HG03521 (cell line): ENCODE measurements around the gene KMT2D.

Experiments used
- ATAC-seq: cut with Tn5 transposase; IDR thresholded peaks from one replicate; pipeline ENCODE4 v1.9.1; 2021; ENCODE audit warnings: mild to moderate bottlenecking, moderate library complexity; ENCODE audit not compliant: unreplicated experiment

KMT2D gene

DNA sequence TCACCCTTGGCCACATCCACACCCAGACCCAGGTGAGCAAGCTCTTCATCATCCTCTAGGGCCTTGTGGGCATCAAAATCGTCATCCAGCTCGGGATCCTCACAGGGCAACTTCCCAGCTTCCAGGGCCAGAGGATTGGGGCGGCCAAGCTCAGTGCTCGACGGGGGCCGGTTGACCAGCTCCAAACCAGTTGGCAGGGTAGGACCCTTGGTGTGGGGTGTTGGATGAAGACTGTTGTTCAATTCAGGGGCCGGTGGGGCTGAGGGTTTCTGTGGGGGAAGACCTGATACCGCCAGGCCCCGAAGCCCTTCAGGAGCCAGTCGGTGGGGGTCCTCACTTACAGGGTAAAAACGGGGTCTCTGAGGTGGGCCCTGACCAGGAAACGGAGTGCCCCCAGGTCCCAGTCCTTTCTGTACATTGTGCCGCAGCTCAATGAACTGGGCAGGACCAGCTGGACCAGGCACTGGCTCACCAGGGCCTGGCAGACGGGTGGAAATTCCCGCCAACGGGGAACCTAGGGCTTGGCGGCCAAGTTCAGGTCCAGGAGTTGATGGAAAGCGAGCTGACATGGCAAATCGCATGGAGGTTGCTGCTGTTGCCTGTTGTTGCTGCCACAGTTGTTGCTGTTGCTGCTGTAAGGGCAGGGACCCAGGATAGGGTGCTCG lies 22.2 kb downstream of the KMT2D start:
- ATAC-seq: no peak

- ATAC-seq: no peak
These were observed 22.7 kb downstream of the KMT2D start for GRCh38 chr12:49037947-49038237.

- no peak for ATAC-seq
These were observed 23.3 kb downstream of the KMT2D start for GRCh38 chr12:49037111-49037946.

DNA sequence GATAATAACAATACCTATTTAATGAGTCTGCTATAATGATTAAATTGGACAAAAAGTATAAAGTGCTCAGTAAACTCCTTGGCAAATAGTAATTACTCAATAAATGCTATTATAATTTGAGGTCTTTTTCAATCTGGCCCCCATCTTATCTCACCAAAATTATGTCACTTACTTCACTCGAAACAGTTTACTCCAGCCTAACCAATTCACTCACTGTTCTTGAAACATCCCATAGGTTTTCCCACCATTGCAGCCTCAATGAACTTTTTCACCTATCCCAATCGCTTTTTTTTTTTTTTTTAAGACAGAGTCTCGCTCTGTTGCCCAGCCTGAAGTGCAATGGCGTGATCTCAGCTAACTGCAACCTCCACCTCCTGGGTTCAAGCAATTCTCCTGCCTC lies 24.6 kb downstream of the KMT2D start:
- no peak for ATAC-seq

DNA sequence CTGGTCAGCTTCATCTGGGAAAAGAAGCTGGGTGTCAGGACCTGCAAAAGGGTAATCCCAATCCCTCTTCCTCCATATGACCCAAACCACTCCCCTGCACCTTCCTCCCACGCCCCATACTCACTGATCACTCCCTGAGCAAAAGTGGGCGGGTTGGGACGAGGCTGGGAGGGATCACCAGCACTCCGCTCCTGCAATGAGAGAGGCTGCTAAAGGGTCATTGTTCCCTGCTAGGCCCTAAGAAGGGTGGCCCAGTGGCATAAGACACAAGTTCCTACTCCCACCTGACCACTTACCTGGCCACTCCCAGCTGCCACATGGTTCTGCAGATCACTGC lies 26.3 kb downstream of the KMT2D start:
- no peak for ATAC-seq

DNA sequence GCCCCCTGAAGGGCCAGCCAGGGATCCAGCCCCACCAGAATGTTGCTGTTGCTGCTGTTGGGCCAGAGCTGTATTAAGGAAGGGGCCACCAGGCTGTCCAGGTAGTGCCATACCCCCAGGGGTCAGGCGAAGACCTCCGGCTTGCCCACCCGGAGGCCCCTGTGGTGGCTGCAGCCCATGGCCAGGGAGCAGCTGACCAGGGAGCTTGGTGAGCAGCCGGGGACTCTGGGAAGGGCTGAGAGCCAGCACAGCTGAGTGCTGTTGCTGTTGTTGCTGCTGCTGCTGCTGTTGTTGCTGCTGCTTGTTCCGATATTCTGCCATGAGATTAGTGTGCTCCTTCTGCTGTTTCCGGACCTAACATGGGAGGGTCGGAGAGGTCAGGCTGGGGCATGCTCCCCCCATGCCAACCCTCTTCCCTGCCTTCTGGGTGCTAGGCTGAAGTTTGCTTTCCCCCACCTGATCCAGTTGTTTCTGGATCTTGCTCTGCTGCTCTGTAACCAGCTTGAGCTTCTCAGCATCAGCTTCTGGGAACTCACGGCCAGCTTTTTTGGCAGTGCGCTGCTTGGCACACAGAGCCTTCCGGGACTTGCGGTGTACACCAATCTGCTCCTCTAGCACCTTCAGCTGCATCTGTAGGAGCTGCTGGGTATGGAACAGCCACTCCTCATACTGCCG lies 26.8 kb downstream of the KMT2D start:
- no peak for ATAC-seq

DNA sequence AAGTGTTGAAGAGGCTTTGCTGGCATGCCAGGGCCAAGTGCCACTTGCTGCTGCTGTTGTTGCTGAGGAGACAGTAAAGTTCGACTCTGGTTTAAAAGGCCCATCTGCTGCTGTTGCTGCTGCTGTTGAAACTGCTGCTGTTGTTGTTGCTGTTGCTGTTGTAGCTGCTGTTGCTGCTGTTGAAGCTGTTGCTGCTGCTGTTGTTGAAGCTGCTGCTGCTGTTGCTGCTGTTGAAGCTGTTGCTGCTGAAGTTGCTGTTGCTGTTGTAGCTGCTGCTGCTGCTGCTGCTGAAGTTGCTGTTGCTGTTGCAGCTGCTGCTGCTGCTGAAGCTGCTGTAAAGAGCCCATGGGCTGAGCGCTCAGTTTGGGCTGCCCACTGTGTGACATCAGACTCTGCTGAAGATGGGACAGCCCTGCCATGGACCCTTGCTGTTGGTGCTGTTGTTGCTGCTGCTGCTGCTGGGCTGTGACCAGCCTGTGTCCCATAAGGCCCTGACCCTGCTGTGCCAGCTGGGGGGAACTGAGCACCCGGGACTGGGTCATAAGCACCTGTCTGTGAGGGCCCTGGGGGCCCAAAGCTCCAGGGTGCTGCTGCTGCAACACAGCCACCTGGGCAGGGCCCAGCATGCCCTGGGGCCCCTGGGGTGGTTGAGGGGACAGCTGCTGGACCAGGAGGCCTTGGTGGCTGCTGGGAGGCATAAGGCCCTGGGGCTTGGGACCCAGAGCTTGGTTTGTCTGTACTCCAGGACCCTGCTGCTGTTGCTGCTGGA lies 27.7 kb downstream of the KMT2D start:
- ATAC-seq: no peak

- ATAC-seq: no peak
These were observed 28.3 kb downstream of the KMT2D start for GRCh38 chr12:49032276-49032675.

GRCh38 chr12:49031573-49032161 lies 28.9 kb downstream of the KMT2D start:
- no peak for ATAC-seq

DNA sequence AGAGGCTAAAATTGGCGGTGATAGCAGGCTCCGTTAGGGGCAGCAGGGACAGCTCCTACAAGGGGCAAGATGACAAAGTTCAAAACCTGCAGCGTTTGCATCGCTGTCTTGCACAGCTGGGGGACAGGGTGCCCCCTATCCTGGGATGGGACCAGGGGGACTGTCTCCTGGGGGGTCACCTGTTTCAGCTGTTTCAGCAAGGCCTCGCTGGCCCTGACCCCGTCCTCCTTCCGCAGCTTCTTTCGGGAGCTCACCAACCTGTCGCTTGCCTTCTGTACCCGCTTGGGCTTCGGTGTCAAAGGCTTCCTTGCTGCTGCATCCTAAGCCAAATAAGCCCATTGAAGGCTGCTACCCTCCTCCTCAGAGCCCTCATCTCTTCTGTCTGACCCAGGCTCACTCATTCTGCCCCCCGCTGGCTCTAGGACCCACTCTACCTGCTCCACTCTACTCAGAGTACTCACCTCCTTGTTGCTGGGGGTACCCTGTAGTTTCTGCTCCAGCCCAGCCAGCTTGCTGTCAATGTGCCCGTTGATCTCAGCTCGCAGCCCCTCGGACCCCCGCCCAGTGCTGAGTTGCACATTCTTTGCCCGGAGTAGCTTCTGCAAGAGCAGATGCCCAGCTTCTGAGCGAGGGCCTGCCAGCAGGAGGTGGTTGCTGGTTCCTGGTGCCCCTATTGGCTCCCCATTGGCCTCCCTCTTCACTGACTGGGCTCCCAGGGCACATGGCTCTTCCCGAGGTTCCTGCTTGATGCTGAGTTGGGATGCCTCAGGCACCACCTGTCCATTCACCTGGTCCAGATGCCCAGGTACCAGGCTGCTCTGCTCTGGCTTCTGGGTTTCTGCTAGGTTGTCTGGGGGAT lies 29.7 kb downstream of the KMT2D start:
- ATAC-seq: no peak

DNA sequence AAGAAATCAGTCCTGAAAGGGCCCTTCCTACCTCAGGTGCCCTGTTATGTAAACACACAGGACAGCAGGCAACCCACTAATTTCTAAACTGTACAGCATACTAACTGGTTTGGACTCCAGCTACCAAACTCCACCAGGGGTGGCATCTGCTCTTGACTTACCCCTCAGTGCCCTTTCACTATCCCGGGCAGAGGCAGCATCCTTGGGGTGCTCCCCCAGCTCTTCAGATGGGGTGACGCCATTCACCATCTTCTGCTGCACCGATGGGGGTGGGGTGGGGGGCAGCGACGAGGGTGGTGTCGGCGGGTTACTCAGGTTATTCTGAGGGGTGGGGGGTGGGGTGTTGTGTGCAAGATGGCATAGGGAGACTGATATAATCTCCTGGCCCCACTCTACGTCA lies 30.5 kb downstream of the KMT2D start:
- no peak for ATAC-seq

DNA sequence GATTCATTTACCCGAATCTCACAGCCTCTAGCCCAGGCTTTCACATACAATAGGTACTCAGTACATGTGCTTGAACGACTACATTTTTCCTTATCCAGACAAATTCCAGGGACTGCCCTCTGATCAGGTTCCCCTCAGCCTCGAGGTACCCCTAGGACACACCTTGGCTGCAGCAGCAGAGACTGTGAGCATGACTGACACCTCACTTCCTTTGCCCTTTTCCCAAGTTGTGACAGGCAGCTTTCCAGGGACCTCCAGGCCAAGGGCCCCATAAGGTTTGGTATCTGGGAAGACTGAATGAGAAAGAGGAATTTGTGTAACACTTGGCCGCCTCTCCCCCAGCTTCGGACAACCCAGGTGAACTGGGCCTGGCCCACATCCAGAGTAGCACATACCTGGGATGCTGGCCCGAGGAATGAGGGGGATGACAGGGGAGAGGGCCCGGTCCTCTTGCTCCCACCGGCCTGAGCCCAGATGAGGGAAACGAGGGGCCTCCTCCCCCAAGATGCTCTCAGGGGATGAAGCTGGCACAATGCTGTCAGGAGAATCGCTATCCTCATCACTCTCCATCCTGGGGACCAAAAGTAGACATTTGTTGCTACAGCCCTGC lies 31.8 kb downstream of the KMT2D start:
- ATAC-seq: no peak

DNA sequence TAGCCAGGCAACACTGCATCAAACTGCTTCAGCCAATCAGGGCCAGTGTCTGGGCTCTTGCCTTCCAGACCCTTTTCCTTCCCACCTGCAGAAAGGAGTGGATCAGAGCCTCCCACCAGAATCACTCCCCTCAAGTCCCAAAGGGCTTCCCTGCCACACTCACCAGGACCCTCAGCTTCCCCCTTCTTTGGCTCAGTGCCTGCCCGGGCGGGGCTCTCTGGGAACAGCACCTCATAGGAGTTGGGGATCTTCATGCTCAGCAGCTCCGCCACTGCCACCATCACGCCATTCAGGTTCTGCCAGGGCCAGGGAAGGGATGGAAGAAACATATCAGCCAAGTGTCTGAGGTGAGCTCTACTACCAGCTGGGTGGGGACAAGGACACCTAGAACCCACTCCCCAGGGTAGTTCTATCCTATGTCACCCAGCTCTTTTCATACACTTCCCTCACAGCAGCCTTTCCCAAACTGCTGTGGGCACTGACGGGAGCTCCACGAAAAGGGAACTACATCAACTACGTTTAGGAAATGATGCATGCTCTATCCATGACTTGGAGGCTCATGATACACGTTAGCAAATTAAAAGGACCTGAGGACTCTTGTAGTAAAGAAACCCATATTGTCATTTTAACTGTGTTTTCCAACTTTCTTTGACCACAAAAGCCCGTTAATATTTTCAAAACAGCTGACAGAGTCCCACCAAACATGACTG lies 32.6 kb downstream of the KMT2D start:
- no peak for ATAC-seq

- ATAC-seq: no peak
These were observed 33.7 kb downstream of the KMT2D start for GRCh38 chr12:49026678-49027480.

- ATAC-seq: no peak
These were observed 34.5 kb downstream of the KMT2D start for GRCh38 chr12:49026101-49026500.

DNA sequence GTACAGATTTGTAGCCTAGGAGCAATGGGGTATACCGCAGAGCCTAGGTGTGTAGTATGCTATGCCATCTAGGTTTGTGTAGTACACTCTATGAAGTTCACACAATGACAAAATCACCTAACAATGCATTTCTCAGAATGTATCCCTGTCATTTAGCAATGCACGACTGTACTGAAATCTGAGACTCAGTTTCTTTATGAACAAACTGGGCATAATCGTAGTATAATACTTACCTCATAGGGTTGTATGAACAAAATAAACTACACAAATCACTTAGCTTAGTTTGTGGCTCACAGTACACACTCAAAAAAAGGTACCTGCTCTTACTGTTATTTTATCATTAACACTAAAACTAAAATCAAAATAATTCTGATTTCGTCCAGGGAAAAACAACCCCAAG lies 35.1 kb downstream of the KMT2D start:
- ATAC-seq: no peak

- no peak for ATAC-seq
These were observed 36.1 kb downstream of the KMT2D start for GRCh38 chr12:49024543-49024942.

GRCh38 chr12:49023812-49024211 lies 36.8 kb downstream of the KMT2D start:
- no peak for ATAC-seq
